Prostate gland (tissue), 2 donors: Measurements from ENCODE around the gene CNTN3.

ENCODE experiments used
- POLR2A ChIP-seq: fragments of 450-650 bp; IDR thresholded peaks from one replicate; pipeline ENCODE4 v1.6.1; 2016; ENCODE audit warnings: antibody characterized with exemption, mild to moderate bottlenecking
- TF ChIP-seq, protein P1 (sequence below), 4 experiments: fragments of 200-600 bp in 2 of 4; fragments of 450-650 bp in 2 of 4; sonication (generic) in 2 of 4; IDR thresholded peaks; 1 replicate in 3 of 4; 2 replicates in 1 of 4; pipeline ENCODE4 v1.5.1; 2016 to 2019; ENCODE audit warnings: antibody characterized with exemption in 4 of 4, mild to moderate bottlenecking in 2 of 4, moderate library complexity in 2 of 4

DNA sequence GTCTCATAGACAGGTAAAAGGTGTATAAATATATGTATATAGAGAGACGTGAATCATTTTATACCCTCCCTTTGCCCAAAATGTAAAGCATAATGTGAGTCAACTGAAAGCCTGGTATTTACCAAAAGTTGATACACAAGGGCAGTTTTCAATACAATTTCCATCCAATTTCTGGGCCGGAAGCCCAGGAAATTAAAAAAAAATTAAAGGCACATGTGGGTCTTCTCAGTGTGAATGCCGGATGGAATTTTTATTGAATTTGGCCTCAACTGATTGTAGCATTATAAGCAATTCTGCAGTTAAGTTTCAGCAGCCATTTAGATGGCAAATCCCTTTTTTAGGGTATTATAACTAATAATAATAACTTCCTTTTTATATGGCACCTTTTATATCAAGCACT is 3.3 kb upstream of the CNTN3 start:
- TF ChIP-seq, protein P1, sequence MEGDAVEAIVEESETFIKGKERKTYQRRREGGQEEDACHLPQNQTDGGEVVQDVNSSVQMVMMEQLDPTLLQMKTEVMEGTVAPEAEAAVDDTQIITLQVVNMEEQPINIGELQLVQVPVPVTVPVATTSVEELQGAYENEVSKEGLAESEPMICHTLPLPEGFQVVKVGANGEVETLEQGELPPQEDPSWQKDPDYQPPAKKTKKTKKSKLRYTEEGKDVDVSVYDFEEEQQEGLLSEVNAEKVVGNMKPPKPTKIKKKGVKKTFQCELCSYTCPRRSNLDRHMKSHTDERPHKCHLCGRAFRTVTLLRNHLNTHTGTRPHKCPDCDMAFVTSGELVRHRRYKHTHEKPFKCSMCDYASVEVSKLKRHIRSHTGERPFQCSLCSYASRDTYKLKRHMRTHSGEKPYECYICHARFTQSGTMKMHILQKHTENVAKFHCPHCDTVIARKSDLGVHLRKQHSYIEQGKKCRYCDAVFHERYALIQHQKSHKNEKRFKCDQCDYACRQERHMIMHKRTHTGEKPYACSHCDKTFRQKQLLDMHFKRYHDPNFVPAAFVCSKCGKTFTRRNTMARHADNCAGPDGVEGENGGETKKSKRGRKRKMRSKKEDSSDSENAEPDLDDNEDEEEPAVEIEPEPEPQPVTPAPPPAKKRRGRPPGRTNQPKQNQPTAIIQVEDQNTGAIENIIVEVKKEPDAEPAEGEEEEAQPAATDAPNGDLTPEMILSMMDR (IDR thresholded peaks at IDR 0.05), result no peak
- no peak for TF ChIP-seq POLR2A
